NCI-H524 (cell line): ENCODE measurements around the gene CEACAM3.

ENCODE experiments used
- DNase-seq, 2 experiments: peaks; one replicate each; lab custom pipeline; 2025; lab: John Stamatoyannopoulos, UW

The CEACAM3 gene

GRCh38 chr19:41792513-41793413, 3.6 kb upstream of the CEACAM3 start:
- DNase-seq: peak; percentile 7 to 26

GRCh38 chr19:41793414-41793727, 3.0 kb upstream of the CEACAM3 start:
- DNase-seq: no peak

- DNase-seq: peak; percentile 26 to 51
Measured at GRCh38 chr19:41795031-41795461, 1.3 kb upstream of the CEACAM3 start.

- DNase-seq: no peak
Measured at GRCh38 chr19:41796901-41797300, 514 bp downstream of the CEACAM3 start.

- DNase-seq: no peak
Measured at GRCh38 chr19:41799444-41800000, 3.1 kb downstream of the CEACAM3 start.

- no peak for DNase-seq
Measured at GRCh38 chr19:41801031-41801430, 4.6 kb downstream of the CEACAM3 start.

GRCh38 chr19:41801792-41802211, 5.4 kb downstream of the CEACAM3 start:
- no peak for DNase-seq

GRCh38 chr19:41802770-41803169, 6.4 kb downstream of the CEACAM3 start:
- DNase-seq: no peak

- no peak for DNase-seq
Measured at GRCh38 chr19:41804336-41804735, 7.9 kb downstream of the CEACAM3 start.

- DNase-seq: no peak
Measured at GRCh38 chr19:41807176-41807575, 10.8 kb downstream of the CEACAM3 start.

- DNase-seq: no peak
Measured at GRCh38 chr19:41808663-41809566, 12.5 kb downstream of the CEACAM3 start.

- no peak for DNase-seq
Measured at GRCh38 chr19:41810301-41810700, 13.9 kb downstream of the CEACAM3 start.

GRCh38 chr19:41811036-41811435, 14.6 kb downstream of the CEACAM3 start:
- DNase-seq: no peak

- DNase-seq: no peak
Measured at GRCh38 chr19:41811981-41812380, 15.6 kb downstream of the CEACAM3 start.

- DNase-seq: peak in 1 of 2 experiments; percentile 11
Measured at GRCh38 chr19:41813911-41814310, 17.5 kb downstream of the CEACAM3 start.

- DNase-seq: no peak
Measured at GRCh38 chr19:41815301-41815700, 18.9 kb downstream of the CEACAM3 start.

- DNase-seq: no peak
Measured at GRCh38 chr19:41816761-41817160, 20.4 kb downstream of the CEACAM3 start.

GRCh38 chr19:41821003-41821735, 24.8 kb downstream of the CEACAM3 start:
- peak; percentile 23 to 67 for DNase-seq

GRCh38 chr19:41837981-41838708, 41.8 kb downstream of the CEACAM3 start:
- DNase-seq: no peak

- DNase-seq: no peak
Measured at GRCh38 chr19:41839211-41839610, 42.8 kb downstream of the CEACAM3 start.

- no peak for DNase-seq
Measured at GRCh38 chr19:41843371-41843770, 47.0 kb downstream of the CEACAM3 start.
